ENCODE results near the gene CEP135. TPM values are rescaled to one million over a fixed set of nuclear protein-coding genes. Genes with fewer than 3 reads are reported as not detected.

The CEP135 gene
- polyA plus RNA-seq, 1 experiment, result 2.0 TPM

GRCh38 chr4:56077676-56078075 is 128.9 kb downstream of the CEP135 start:
- no peak for DNase-seq (ENCODE audit: low read depth)
- H3K36me3 ChIP-seq (ENCODE audit: control insufficient read depth, insufficient read depth, low read length), result no peaks in the 10 kb centered on the region
- H3K27me3 ChIP-seq (ENCODE audit: control insufficient read depth, insufficient read depth, low read length), result no peaks in the 10 kb centered on the region
- TF ChIP-seq, protein P1, sequence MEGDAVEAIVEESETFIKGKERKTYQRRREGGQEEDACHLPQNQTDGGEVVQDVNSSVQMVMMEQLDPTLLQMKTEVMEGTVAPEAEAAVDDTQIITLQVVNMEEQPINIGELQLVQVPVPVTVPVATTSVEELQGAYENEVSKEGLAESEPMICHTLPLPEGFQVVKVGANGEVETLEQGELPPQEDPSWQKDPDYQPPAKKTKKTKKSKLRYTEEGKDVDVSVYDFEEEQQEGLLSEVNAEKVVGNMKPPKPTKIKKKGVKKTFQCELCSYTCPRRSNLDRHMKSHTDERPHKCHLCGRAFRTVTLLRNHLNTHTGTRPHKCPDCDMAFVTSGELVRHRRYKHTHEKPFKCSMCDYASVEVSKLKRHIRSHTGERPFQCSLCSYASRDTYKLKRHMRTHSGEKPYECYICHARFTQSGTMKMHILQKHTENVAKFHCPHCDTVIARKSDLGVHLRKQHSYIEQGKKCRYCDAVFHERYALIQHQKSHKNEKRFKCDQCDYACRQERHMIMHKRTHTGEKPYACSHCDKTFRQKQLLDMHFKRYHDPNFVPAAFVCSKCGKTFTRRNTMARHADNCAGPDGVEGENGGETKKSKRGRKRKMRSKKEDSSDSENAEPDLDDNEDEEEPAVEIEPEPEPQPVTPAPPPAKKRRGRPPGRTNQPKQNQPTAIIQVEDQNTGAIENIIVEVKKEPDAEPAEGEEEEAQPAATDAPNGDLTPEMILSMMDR (IDR thresholded peaks at IDR 0.05; ENCODE audit: insufficient read depth, low read depth, low read length), result no peak
- POLR2A ChIA-PET, result no interaction called here
- H3K4me3 ChIP-seq (ENCODE audit: low read depth, low read length), result no peak overlapping the region
- CTCF ChIA-PET, result interaction anchor here (0.6 kb wide), 1 partner anchor 28 kb away, joined by 3 read pairs; no protein-coding TSS in a partner anchor

- no peak for DNase-seq (ENCODE audit: low read depth)
- Histone ChIP-seq H3K4me3 (ENCODE audit: low read depth, low read length) (no peak overlapping the region), H3K36me3 (ENCODE audit: control insufficient read depth, insufficient read depth, low read length) (no peaks in the 10 kb centered on the region), H3K27me3 (ENCODE audit: control insufficient read depth, insufficient read depth, low read length) (no peaks in the 10 kb centered on the region)
- POLR2A ChIA-PET, result no interaction called here
- TF ChIP-seq, protein P1 (IDR thresholded peaks at IDR 0.05; ENCODE audit: insufficient read depth, low read depth, low read length), result no peak
- CTCF ChIA-PET, result no interaction called here
These were observed 130.1 kb downstream of the CEP135 start for GRCh38 chr4:56078866-56079265.

DNA sequence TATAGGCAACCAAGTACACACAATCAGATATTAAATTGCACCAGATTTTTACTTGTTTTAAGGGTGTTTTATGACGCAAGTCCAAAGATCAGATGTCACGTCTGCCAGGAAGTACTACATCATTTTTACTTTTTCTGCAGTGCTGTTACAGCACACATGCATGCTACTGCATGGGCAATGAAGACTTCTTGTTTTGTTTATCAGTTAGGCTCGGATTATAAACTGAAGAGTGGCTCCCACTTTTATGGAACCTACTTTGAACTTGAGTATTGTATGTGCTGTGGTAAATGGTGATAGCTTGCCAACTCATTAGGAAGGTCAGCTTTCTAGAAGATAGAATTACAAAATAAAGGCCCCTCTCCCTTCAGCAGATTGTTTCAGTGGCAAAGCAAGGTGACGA is 131.6 kb downstream of the CEP135 start:
- Histone ChIP-seq H3K27me3 (ENCODE audit: control insufficient read depth, insufficient read depth, low read length) (no peaks in the 10 kb centered on the region), H3K4me3 (ENCODE audit: low read depth, low read length) (no peak overlapping the region), H3K36me3 (ENCODE audit: control insufficient read depth, insufficient read depth, low read length) (no peaks in the 10 kb centered on the region)
- POLR2A ChIA-PET, result no interaction called here
- CTCF ChIA-PET, result no interaction called here
- TF ChIP-seq, protein P1 (IDR thresholded peaks at IDR 0.05; ENCODE audit: insufficient read depth, low read depth, low read length), result no peak
- no peak for DNase-seq (ENCODE audit: low read depth)

- Histone ChIP-seq H3K36me3 (ENCODE audit: control insufficient read depth, insufficient read depth, low read length) (no peaks in the 10 kb centered on the region), H3K4me3 (ENCODE audit: low read depth, low read length) (no peak overlapping the region), H3K27me3 (ENCODE audit: control insufficient read depth, insufficient read depth, low read length) (no peaks in the 10 kb centered on the region)
- POLR2A ChIA-PET, result no interaction called here
- CTCF ChIA-PET, result no interaction called here
- no peak for DNase-seq (ENCODE audit: low read depth)
- TF ChIP-seq, protein P1 (IDR thresholded peaks at IDR 0.05; ENCODE audit: insufficient read depth, low read depth, low read length), result no peak
These were observed 134.1 kb downstream of the CEP135 start for GRCh38 chr4:56082829-56083228.

Other genes with a start within 250 kb of the CEP135 start
- gene EXOC1L, start 129.2 kb upstream of the CEP135 start, polyA plus RNA-seq (2011; rRNA removed), result not detected in 2 replicates
- 11.6 and 25.4 TPM in 2 replicates for gene EXOC1, start 95.3 kb upstream of the CEP135 start, polyA plus RNA-seq (2011; rRNA removed)

Data from BJ (cell line).